Gastroesophageal sphincter (tissue), 4 donors: ENCODE results near the gene ADAMTSL3. TPM values are rescaled to one million over a fixed set of nuclear protein-coding genes. Genes with fewer than 3 reads are reported as not detected.
A peak's percentile ranks its signal among the peaks of the same experiment; 100 is the strongest.

Experiments used
- ATAC-seq: fragments of 150-250 bp; one replicate; pipeline ENCODE4 v1.9.1; 2016; ENCODE audit warnings: mild to moderate bottlenecking, moderate library complexity
- H3K27ac ChIP-seq, 4 donors: fragments of 200-600 bp; sonication (generic) in 3 of 4; 1 replicate in 3 of 4; 2 replicates in 1 of 4; pipeline ENCODE4 v1.5.1; 2016 to 2019
- H3K27me3 ChIP-seq: fragments of 200-600 bp; sonication (generic); one replicate; pipeline ENCODE4 v1.5.1; 2019
- H3K36me3 ChIP-seq, 2 donors: fragments of 200-600 bp; sonication (generic); one replicate each; pipeline ENCODE4 v1.5.1; 2019; ENCODE audit warnings: control low read depth in 1 of 2
- H3K4me1 ChIP-seq, 3 donors: fragments of 200-600 bp; sonication (generic); 1 replicate in 2 of 3; 2 replicates in 1 of 3; pipeline ENCODE4 v1.5.1; 2016 to 2019; ENCODE audit warnings: control low read depth in 2 of 3
- H3K4me3 ChIP-seq, 2 donors: fragments of 200-600 bp; sonication (generic); one replicate each; pipeline ENCODE4 v1.5.1; 2019; ENCODE audit warnings: mild to moderate bottlenecking in 1 of 2, moderate library complexity in 1 of 2
- H3K9me3 ChIP-seq, 3 donors: fragments of 200-600 bp; sonication (generic); one replicate each; pipeline ENCODE4 v1.5.1; 2017 to 2019; ENCODE audit warnings: control low read depth in 2 of 3
- EP300 ChIP-seq: sonication (generic); formaldehyde crosslinking; IDR thresholded peaks from one replicate; pipeline ENCODE4 v1.6.1; 2017; ENCODE audit warnings: antibody characterized with exemption, mild to moderate bottlenecking
- POLR2A ChIP-seq, 2 donors: fragments of 450-650 bp; IDR thresholded peaks; one replicate each; pipeline ENCODE4 v1.6.1; 2017; ENCODE audit warnings: antibody characterized with exemption in 2 of 2, mild to moderate bottlenecking in 2 of 2, moderate library complexity in 1 of 2
- POLR2AphosphoS5 ChIP-seq: sonication (generic); formaldehyde crosslinking; IDR thresholded peaks from one replicate; pipeline ENCODE4 v1.6.1; 2017; ENCODE audit warnings: antibody characterized with exemption
- WGBS, 2 donors: methylation state at CpG; one replicate each; pipeline ENCODE4 v1.1.5; 2018; ENCODE audit warnings: low coverage in 1 of 2; 5-methylcytosine and 5-hydroxymethylcytosine counted together
- total RNA-seq, 4 donors: library from RNA; depleted of rRNA; stranded (reverse); fragments of >200 nt; gene quantifications; one replicate each; pipeline ENCODE4 v1.1.0, GENCODE V29; 2016
- TF ChIP-seq, protein P1 (sequence below), 4 experiments: fragments of 200-600 bp in 2 of 4; fragments of 450-650 bp in 2 of 4; sonication (generic) in 1 of 4; IDR thresholded peaks; one replicate each; pipeline ENCODE4 v1.5.1; 2017 to 2019; ENCODE audit warnings: antibody characterized with exemption in 4 of 4, mild to moderate bottlenecking in 2 of 4, moderate library complexity in 2 of 4

The ADAMTSL3 gene
- total RNA-seq, 4 donors from 2014 or later: 19.4 to 35.9 (median 24.1) TPM

DNA sequence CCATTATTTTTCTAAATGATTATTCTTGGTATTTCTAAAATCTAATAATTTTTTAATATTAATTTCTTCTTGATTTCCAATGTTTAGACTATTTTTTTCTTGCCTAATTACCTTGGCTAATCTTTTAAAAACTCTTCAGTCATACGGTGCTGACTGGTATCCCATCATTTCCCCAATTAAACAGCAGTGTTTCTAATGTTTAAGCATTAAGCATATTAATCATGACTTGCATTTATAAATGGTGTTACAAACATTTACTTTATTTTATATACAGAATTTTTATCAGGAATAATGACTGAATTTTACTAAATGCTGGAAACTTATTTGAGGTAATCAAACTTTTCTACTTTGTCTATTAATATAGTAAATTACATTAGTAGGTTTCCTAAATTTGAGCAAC is 199.3 kb downstream of the ADAMTSL3 start:
- TF ChIP-seq EP300 (no peak), POLR2AphosphoS5 (no peak), POLR2A (IDR thresholded peaks at IDR 0.05) (no peak)
- TF ChIP-seq, protein P1, sequence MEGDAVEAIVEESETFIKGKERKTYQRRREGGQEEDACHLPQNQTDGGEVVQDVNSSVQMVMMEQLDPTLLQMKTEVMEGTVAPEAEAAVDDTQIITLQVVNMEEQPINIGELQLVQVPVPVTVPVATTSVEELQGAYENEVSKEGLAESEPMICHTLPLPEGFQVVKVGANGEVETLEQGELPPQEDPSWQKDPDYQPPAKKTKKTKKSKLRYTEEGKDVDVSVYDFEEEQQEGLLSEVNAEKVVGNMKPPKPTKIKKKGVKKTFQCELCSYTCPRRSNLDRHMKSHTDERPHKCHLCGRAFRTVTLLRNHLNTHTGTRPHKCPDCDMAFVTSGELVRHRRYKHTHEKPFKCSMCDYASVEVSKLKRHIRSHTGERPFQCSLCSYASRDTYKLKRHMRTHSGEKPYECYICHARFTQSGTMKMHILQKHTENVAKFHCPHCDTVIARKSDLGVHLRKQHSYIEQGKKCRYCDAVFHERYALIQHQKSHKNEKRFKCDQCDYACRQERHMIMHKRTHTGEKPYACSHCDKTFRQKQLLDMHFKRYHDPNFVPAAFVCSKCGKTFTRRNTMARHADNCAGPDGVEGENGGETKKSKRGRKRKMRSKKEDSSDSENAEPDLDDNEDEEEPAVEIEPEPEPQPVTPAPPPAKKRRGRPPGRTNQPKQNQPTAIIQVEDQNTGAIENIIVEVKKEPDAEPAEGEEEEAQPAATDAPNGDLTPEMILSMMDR (IDR thresholded peaks at IDR 0.05): no peak
- 50 to 67% methylated on average over 1 of the region's 1 CpG for WGBS, 2 donors
- Histone ChIP-seq H3K27me3 (no peaks in the 10 kb centered on the region), H3K36me3 (no peaks in the 10 kb centered on the region), H3K27ac (no peak overlapping the region), H3K4me3 (no peak overlapping the region), H3K4me1 (peaks cover 3 to 52% (median 4%) of the 10 kb centered on the region in 3 donors), H3K9me3 (no peaks in the 10 kb centered on the region)
- no peak for ATAC-seq

DNA sequence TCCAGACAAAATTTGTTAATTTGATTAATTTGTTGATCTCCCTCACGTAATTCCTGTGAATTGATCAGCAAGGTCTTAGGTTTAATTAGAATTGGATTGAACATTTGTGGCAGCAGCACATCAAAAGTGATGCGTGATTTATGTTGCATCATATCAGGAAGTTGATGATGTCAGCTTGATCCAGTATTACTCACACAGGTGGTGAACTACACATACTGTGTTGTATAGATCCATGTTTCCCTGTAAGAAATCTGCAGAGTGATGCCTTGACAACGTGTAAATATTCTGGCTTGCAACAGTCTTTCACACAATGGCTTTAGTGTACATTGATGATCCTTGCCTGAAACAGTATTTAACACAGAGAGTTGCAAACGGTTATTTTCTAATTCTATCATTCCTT is 200.4 kb downstream of the ADAMTSL3 start:
- H3K27ac ChIP-seq: no peak overlapping the region
- no peak for ATAC-seq
- WGBS, 2 donors: 71 to 81% methylated on average over 4 of the region's 4 CpGs
- no peaks in the 10 kb centered on the region for H3K27me3 ChIP-seq
- H3K4me1 ChIP-seq: peaks cover 3 to 56% (median 7%) of the 10 kb centered on the region in 3 donors
- no peaks in the 10 kb centered on the region for H3K36me3 ChIP-seq
- TF ChIP-seq EP300 (no peak), POLR2AphosphoS5 (no peak), POLR2A (IDR thresholded peaks at IDR 0.05) (no peak)
- TF ChIP-seq, protein P1 (IDR thresholded peaks at IDR 0.05): no peak
- no peak overlapping the region for H3K4me3 ChIP-seq
- no peaks in the 10 kb centered on the region for H3K9me3 ChIP-seq

DNA sequence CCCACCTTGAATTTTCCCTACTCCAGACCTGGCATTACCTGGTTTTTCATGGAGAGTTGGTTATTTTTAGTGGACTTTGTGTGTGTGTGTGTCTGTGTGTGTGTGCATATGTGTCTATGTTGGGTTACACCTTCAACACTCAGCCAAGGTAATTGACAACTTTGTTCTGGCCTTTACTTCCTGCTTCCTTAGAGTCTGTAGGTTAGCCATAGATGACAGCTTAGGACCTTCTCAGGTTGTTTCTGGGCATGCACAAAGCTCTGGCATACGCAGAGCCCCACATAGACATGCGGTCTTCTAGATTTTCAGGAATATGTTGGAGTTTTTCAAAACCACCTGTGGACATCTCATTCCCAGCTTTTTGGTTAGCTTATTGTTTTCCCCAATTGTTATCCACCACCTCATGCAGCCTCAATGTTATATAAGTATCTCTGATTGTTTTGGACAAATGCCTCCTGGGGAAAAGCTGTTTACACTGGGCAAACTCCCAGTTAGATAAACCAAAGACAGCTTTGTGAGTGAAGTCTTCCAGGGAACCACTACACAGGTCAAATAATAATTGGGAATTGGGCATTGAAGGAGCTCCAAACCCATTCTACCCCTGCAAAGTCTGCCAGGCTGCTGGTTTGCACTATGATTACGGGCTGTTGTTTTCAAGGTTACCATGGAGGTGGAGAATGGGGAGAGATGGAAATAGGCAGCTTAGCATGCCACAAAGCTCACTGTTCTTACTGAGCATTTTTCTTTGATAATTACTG is 201.2 kb downstream of the ADAMTSL3 start:
- no peaks in the 10 kb centered on the region for H3K9me3 ChIP-seq
- H3K36me3 ChIP-seq: no peaks in the 10 kb centered on the region
- peak overlapping the region in 2 of 4 donors; percentile 12 to 18 for H3K27ac ChIP-seq
- H3K4me1 ChIP-seq: peaks cover 3 to 49% (median 7%) of the 10 kb centered on the region in 3 donors
- H3K27me3 ChIP-seq: no peaks in the 10 kb centered on the region
- no peak overlapping the region for H3K4me3 ChIP-seq
- TF ChIP-seq POLR2AphosphoS5 (no peak), EP300 (no peak), POLR2A (IDR thresholded peaks at IDR 0.05) (no peak)
- TF ChIP-seq, protein P1 (IDR thresholded peaks at IDR 0.05): no peak
- WGBS, 2 donors: 44 to 58% methylated on average over 3 of the region's 3 CpGs
- ATAC-seq: no peak

DNA sequence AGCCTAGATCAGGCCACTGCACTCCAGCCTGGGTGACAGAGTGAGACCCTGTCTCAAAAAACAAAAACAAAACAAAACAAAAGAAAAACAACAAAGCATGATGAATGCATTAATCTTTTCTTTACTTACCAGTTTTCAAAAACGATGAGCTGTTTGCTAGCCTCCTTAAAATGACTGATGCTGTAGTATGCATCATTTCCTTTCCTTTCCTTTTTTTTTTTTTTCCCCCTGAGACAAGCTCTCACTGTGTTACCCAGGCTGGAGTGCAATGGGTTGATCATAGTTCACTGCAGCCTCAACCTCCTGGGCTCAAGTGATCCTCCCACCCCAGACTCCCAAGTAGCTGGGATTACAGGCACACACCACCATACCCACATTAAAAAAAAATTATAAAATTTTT is 202.0 kb downstream of the ADAMTSL3 start:
- peaks cover 0 to 5% of the 10 kb centered on the region in 2 donors for H3K36me3 ChIP-seq
- WGBS, 2 donors: 16 to 17% methylated on average over 1 of the region's 1 CpG
- TF ChIP-seq, protein P1 (IDR thresholded peaks at IDR 0.05): no peak
- no peak for TF ChIP-seq POLR2AphosphoS5
- no peak for TF ChIP-seq EP300
- no peak for TF ChIP-seq POLR2A (IDR thresholded peaks at IDR 0.05)
- H3K9me3 ChIP-seq: peaks cover 0 to 6% (median 0%) of the 10 kb centered on the region in 3 donors
- no peak for ATAC-seq
- H3K4me3 ChIP-seq: no peak overlapping the region
- H3K27me3 ChIP-seq: no peaks in the 10 kb centered on the region
- H3K4me1 ChIP-seq: peaks cover 3 to 41% (median 7%) of the 10 kb centered on the region in 3 donors
- H3K27ac ChIP-seq: no peak overlapping the region
